NCI-H2107 treated with DMSO at 0.1 percent for 48 hours (cell line): ENCODE results near the gene DDX17.

Experiments
- DNase-seq: peaks from one replicate; lab custom pipeline; 2025; ENCODE audit not compliant: unreplicated experiment; lab: John Stamatoyannopoulos, UW

Gene DDX17

DNA sequence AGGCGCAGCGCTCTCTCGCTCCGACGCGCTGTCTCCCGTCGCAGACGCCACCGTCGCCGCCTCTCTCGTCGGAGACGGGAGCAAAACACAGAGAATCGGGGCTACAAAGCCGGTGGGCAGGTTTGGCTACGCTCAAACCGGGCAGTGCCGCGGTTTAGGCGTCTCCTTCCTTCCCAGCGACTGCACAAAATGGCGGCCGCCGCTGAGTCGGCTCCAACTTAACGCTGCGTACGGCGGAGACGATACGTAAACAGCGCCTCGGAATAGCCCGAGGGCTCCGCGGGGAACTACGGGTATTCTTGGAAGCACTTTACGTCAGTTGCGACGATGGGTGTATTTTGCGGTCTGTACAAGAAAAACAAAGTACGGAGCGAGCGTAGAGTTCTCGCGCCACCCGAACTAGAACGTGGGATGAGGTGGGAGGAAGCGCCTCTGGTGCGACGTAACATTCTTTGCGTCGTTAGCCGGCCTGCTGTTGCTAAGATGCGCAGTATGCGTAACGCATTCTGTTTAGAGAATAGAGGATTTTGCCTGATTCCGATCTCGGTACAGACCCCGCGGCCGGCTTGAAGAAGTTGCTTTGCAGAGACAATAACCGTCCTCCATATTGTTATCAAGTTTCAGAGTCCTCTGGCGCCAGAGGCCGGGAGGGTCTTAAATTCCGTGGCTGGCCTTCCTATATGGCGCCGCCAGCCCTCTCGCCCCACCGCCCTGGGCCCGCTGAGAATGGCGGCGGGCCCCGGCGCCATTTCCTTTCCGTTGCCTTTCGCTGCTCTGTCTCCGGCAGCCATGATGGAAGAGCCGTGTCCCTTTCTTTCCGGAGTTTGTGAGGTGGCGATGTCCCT lies at the start of gene DDX17:
Gene DDX17 (minus strand): TSS at position 194 of the 845 bp plus-strand sequence.
- peak; percentile 80 for DNase-seq

DNA sequence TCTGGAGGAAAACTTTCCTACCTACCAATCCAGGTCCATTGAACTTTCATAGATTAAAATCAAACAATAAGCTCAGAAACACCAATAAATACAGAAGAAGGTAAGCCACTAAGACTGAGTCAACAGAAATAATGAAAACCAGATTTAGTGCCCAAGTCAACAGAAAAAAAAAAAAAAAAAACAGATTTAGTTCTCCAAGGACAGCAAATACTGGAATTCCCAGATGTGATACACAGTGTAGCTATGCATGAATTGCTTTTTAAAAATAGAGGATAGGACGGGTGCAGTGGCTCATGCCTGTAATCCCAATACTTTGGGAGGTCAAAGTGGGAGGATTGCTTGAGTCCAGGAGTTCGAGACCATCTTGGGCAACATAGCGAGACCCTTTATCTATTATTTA lies 48.2 kb upstream of the DDX17 start:
- no peak for DNase-seq

DNA sequence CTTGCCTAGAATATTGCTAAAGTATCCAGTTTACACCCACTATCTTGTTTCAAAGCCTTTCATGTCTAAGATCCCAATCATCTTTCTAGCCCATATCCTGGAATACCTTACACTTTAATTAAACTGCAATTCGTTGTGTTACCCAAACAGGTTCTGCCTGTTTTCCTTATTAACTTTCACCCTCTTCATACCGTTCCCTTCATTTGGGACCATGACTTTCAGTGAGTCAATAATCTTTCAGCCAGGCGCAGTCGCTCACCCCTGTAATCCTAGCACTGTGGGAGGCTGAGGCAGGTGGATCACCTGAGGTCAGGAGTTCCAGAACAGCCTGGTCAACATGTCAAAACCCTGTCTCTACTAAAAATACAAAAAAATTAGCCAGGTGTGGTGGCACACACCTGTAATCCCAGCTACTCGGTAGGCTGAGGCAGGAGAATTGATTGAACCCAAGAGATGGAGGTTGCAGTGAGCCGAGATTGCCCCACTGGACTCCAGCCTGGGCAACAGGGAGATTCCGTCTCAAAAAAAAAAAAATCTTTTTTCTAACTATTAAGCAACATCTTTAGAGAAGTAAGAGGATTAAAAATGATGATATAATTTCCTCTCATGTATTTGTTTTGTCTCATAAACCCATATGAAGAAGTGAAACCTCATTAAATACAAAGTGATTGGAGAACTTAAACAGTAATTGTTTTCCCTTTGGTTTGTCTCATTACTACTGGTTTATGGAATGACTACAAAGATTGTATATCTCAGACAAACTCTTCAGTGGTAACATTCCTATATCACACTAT lies 43.2 kb upstream of the DDX17 start:
- no peak for DNase-seq

DNA sequence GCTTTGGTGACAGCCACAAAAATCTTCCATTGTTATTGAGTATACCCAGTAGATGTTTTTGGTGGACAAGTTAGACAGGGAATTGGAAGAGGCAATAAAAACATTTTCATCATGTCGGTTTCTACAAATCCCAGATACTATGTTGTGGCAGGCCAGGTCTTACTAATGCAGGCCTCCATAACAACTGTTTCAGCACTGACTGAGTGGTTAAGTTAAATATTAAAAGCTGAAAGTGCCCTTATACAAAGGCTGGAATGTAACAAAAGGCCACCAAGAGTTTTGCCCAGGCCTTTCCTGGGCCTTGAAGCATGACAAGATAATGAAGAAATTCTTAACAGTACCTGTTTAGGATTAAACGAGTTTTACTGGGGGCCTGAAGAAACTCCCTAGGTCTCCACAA lies 34.6 kb upstream of the DDX17 start:
- DNase-seq, result no peak

DNA sequence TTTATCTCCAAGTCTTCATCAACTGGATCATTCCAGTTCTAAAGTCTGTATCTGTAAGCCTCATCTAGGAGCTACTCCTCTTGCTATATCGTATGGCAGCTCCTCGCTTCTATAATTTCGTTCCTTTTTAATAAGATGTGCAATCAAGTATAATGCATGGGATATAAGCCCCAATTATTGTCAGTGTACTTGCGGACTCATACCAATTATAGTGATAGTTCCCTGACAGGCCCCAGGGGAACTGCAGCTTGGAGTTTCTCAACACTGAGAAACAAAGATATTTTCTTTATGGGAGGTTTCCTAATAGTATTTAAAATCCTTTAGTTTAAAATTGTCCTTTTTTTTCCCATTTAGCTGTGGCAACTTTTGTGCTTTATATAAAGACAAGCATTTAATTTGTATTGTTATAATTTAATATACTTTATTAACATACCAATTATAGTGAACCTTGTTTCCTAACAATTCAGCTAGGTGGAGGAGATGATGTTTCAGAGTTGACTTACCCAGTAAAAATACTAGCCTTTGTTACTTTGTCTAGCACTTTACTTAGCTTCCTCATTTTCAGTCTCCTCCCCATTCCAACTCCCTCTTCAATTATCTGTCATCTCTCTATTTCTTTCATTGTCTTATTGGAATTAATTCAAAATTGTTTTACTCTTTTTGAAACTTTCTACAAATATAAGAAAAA lies 25.3 kb upstream of the DDX17 start:
- DNase-seq, result no peak

DNA sequence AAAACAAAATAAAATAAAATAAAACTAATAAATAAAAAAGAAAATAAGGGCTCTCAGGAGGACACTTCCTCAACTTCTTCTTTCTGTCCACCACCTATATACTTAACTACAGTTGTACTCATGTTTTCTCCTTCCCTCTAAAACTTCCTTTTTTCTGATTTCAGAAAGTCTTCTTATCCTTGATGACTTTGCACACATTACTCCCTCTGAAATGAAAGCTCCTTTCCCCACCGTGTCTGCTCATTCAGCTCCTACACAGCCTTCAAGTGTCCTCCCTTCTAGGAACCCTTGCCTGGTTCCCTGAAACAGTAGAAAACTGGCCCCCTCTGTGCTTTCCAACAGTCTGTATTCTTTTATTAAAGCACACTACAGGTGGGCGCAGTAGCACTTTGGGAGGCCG lies 18.3 kb upstream of the DDX17 start:
- no peak for DNase-seq

DNA sequence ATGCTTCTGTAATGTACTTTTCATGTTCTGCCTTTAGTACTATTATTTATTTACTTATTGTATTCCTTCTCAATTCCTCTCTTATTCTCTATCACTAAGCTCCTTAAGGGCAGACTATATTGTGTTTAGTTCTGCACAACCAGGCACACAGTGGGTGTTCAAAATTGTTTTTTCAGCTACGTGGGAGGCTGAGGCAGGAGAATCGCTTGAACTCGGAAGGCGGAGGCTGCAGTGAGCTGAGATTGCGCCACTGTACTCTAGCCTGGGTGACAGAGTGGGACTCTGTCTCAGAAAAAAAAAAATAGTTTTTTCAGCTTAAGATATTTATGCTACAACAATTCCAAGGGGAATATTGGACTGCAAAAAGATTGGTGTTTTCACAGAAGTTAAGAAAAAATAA lies 17.4 kb upstream of the DDX17 start:
- no peak for DNase-seq

DNA sequence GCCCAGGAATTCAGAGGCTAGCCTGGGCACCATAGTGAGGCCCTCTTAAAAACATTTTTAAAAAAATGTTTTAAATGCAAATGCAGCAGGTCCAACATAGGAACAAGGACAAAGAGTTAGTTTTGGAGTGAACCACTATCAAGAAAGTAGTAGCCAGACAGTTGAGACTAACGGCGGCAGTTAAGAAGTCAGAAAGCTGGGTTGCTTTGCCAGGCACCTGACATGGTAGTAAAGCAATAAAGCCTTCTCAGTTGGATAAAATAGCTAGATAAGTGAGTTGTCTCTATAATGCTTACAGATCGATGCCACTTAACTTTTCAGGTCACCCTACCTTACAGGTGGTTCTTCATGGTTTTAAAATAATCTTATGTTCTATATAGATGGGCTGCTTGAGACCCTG lies 16.9 kb upstream of the DDX17 start:
- no peak for DNase-seq

DNA sequence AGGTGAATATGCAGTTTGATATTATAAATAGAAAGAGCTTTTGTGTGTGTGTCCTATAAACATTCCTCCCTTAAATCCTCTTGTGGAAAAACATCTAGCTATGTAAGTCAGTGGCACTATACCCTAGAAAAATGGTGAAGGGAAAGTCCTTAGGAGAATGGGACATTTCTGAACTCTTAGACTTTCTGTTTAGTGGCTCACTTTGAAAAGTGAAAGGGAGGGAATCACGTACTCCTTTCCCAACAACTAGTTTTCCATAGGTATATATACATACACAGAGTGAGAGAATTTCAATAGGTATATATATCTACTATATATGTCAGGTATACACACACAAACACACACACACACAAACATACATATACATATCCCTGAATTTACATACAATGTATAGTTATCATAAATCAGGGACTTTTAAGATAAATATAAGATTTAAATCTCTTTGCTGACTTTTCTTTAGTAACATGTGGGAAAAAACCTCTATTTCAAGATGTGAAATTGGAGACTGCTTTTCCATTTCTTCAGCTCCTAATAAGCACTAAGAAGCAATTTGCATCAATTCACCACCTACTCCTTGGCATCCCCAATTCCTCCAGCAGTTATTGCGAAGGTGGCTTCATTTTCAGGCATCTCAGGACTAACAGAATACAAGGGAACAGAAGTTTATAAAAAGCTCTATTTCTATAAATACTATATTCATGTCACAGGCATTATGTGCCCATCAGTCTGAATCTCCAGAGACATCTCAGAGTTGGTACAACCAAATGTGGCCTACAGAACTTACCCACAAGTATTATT lies 13.5 kb upstream of the DDX17 start:
- no peak for DNase-seq

DNA sequence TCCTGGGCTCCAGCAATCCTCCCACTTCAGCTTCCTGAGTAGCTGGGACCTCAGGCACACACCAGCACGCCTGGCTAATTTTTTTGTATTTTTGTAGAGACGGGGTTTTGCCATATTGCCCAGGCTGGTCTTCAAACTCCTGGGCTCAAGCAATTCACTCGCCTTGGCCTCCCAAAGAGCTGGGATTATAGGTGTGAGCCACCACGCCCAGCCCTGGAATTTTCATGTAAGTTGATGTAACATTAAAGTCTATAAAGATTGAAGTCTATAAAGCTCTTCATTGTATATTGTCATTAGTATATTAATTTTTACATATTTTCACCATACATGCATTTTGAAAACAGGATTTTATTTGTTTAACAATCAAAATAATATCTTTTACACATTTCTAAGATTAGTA lies 12.5 kb upstream of the DDX17 start:
- DNase-seq, result no peak

DNA sequence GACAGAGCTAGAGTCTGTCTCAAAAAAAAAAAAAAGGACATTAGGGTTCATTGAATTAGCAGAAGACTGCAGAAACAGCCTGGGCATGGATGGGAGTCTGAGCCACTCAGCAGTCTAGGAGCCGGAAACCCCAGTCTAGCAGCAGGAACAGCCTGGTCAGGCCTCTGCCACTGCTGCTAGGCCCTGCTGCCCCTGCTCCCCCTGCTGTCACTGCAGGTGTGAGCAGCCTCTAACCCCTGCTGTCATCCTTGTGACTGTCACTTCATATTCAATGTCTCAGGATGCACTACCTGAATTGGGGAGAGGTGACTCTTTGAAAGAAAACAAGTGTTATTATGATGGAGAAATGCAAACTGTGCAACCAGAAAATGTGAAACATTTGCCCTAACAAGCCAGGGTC lies 7.0 kb upstream of the DDX17 start:
- peak; percentile 5 for DNase-seq

DNA sequence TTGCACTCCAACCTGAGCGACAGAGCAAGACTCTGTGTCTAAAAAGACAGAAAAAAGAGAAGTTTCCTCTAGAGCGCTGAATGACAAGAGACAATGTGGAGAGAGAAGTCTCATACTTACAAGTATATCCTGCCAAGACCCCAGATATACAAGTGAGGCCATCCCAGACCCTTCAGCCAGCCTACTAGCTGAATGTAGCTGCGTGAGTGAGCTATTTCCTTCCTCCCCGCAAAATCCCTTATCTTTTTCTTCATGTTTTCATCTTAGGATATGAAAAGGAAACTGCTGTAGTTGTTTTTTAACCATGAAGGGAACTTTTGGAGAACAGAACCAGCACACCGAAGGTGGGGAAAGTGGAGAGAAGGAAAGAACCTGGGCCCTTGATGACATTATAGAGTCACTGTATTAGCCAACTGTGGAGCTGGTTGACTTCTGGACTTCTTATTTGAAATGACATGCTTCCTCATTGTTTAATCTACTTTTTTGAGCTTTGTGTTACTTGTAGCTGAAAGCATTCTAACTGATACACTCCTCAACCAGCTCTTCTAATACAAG lies 4.4 kb upstream of the DDX17 start:
- no peak for DNase-seq

DNA sequence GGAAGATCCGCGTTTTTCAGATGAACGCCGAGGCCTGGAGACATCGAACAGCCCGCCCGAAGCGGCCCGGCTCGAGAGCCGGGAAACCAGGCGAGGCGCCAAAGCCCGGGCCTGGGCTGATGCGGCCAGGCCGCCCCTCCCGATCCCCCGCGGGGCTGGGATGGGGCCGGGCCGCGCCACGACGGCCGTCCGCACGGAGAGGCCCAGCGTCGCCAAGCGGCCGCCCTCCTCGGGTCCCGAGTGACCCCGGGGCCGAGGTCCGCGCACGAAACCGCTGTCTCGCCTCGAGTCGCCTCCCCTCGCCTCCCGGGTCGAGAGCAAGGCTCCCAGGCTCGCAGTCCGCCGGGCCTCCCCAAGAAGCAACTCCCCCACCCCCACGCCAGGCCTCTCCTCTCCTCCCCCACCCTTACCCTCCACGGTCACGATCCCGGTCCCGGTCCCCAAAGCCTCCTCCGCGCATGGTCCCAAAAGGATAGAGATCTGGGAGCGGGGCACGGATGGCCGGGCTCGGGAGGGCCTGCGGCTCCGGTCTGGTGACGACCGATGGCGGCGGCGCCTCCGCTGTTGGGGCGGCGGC lies 482 bp downstream of the DDX17 start:
- no peak for DNase-seq

DNA sequence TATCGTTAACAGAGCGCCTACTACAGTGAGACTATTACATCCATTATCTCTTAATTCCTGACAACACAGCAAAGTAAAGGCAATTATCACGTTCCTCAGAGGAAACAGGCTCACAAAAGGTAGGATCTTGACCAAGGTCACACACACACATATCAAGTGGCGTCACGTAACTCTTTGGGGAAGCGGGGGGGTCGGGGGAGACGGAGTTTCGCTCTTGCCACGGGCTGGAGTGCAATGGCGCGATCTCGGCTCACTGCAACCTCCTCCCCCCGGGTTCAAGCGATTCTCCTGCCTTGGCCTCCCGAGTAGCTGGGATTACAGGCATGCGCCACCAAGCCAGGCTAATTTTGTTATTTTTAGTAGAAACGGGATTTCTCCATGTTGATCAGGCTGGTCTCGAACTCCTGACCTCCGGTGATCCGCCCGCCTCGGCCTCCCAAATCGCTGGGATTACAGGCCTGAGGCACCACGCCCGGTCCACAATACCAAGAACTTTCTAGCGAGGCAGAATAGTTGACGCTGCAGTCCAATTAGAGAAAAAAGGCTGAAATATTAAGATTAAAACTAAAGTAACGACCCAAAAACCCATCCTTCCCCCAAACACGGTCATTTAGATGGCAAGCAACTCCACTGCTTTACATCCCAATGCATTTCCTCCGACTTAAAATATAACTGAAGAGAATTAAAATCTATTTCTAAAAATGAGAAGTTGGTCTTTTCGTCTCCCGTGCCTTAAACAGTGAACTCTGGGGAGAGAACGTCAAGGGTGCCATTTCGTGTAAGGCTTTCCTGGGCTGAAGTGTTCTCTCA lies 1.2 kb downstream of the DDX17 start:
- DNase-seq, result no peak

DNA sequence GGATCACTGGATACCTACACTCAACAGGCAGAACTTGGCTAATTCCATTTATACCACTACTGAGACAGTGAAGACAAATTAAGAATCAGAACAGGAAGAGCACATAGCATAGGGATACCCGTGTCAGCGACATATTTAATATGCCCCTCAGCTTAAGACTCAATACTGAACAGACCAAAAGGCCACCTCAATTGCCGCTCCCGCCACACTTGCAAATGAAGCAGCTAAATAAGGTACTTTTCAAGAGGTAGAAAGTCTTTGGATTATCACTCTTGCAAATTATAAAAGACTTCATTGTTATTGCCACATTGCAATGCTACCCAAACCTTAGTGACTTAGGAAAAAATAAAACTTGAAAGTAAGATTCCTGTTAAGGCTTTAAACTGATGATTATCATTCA lies 3.1 kb downstream of the DDX17 start:
- no peak for DNase-seq

DNA sequence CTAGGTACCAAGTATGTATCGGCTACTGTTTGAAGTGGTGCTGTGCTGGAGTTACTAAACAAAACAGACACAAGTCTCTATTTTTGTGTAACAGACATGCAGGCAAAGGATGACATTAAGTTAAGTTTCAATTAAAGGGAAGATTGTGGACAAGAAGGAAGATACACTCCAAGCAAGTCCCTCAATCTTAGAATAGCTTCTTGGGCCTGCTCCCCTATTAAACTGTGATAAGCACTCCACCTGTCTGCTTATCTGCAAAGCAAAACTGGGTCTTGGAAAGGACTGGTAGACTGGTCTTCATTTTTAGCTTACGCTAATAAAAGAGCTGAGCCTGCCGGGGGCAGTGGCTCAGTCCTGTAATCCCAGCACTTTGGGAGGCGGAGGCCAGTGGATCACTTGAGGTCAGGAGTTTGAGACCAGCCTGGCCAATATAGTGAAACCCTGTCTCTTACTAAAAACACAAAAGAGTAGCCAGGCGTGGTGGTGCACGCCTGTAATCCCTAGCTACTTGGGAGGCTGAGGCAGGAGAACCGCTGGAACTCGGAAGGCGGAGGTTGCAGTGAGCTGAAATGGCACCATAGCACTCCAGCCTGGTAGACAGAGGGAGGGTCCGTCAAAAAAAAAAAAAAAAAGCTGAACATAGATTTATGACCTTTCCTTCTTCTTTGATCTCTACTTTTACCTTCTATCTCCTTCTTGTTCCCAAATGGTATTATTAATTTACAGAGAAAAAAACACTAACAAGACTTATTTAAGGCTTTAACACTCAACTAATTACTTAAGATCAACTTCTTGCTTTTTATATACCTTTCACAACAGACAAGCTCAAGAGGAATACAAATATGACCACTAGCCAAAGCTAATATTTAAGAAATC lies 4.1 kb downstream of the DDX17 start:
- DNase-seq, result no peak

DNA sequence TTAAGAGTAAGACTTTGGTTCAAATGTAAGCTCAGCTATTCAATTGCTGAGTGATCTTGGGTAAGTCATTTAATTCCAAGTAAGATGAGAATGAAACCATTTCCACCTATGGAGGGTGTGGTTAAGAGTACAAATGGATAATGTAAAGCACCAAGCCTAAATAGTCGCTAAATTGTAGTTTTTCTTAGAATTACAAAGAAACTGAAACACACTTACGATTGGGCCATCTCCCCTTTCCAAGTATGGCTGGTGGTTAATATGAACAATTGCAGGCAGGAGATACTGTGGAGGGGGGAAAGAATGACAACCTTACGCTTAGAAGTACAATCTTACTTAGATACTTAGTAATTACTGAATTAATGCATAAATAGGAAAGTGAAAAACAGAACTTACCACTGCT lies 8.2 kb downstream of the DDX17 start:
- DNase-seq, result no peak

DNA sequence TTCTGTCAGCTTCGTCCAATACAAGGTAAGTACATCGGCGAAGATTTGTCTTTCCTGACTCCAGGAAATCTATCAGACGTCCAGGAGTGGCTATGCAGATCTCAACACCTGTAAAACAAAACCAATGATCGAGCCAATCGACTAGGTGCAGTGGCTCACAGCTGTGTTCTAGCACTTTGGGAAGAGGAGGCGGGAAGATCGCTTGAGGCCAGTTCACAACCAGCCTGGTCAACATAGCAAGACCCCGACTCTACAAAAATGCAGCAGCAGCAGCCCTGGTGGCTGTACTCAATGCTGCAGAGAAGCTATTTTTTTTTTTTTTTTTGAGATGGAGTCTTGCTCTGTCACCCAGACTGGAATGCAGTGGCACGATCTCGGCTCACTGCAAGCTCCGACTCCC lies 11.2 kb downstream of the DDX17 start:
- DNase-seq, result no peak

DNA sequence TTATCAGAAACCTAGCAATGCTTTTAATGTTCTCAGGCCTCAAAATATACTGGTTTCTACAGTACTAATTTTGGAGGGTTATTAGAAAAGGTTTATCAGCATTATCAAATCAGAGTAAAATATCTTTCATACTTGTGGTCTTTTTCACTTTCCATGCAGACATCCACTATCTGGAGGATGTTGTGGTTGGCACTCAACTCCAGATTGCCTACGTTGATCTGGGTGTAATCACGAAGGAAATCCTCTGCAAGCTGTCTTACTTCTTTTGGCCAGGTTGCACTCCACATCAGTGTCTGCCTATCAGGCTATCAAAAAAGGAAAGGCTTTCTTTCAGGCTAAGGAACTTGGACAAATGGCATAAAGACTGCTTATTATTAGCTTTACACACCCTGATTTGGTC lies 11.6 kb downstream of the DDX17 start:
- DNase-seq, result no peak
